Measurements from ENCODE around the gene MOXD1.

DNA sequence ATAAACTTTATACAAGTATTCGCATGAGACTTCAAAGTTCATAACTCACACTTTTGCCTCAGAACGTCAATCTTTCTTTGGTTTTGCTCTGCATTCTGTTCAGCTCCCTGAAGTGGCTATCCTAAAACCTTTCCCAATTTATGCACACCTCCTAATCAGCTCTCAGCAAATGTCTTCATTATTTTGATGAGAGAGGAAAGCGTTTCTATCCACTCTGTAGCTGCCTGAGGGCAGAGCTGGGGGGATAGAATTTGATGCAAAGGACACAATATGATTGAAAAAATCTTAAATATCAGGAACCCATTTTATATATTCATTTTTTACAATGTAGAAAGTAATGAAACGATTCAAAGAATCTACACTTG, 66.8 kb downstream of the MOXD1 start:
- TF ChIP-seq, protein P1, sequence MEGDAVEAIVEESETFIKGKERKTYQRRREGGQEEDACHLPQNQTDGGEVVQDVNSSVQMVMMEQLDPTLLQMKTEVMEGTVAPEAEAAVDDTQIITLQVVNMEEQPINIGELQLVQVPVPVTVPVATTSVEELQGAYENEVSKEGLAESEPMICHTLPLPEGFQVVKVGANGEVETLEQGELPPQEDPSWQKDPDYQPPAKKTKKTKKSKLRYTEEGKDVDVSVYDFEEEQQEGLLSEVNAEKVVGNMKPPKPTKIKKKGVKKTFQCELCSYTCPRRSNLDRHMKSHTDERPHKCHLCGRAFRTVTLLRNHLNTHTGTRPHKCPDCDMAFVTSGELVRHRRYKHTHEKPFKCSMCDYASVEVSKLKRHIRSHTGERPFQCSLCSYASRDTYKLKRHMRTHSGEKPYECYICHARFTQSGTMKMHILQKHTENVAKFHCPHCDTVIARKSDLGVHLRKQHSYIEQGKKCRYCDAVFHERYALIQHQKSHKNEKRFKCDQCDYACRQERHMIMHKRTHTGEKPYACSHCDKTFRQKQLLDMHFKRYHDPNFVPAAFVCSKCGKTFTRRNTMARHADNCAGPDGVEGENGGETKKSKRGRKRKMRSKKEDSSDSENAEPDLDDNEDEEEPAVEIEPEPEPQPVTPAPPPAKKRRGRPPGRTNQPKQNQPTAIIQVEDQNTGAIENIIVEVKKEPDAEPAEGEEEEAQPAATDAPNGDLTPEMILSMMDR (IDR thresholded peaks at IDR 0.05) = no peak
- no peak for TF ChIP-seq POLR2A (IDR thresholded peaks at IDR 0.05)

Measured in prostate gland (tissue), 2 donors.